ENCODE results near the gene KHK. TPM values are rescaled to one million over a fixed set of nuclear protein-coding genes. Genes with fewer than 3 reads are reported as not detected.

KHK gene
- total RNA-seq, 1 donor from 2014 or later, result 2.4 TPM

DNA sequence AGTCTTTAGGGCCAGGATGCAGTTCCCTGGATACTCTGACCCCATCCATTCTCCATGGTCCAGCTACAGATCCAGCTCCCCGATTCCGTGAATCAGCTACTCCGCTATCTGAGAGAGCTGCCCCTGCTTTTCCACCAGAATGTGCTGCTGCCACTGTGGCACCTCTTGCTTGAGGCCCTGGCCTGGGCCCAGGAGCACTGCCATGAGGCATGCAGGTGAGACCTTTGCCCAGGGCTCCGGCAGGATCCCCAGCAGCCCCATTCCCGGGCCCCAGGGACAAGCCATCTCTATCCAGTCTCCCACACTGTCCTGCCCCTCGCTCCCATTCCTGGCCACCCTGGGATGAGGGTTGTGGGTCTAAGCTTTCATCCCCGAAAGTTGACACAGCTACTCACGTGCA, 46.3 kb upstream of the KHK start:
- no peak for DNase-seq (ENCODE audit: extremely low spot score, unreplicated experiment)
- no peaks in the 10 kb centered on the region for H3K27me3 Mint-ChIP-seq (ENCODE audit: unreplicated experiment)
- no peak overlapping the region for H3K27ac Mint-ChIP-seq (ENCODE audit: unreplicated experiment)
- no peaks in the 10 kb centered on the region for H3K9me3 Mint-ChIP-seq (ENCODE audit: unreplicated experiment)
- peaks cover 39% of the 10 kb centered on the region for H3K36me3 Mint-ChIP-seq (ENCODE audit: unreplicated experiment)
- peaks cover 2% of the 10 kb centered on the region for H3K4me1 Mint-ChIP-seq (ENCODE audit: unreplicated experiment)
- TF ChIP-seq, protein P1, sequence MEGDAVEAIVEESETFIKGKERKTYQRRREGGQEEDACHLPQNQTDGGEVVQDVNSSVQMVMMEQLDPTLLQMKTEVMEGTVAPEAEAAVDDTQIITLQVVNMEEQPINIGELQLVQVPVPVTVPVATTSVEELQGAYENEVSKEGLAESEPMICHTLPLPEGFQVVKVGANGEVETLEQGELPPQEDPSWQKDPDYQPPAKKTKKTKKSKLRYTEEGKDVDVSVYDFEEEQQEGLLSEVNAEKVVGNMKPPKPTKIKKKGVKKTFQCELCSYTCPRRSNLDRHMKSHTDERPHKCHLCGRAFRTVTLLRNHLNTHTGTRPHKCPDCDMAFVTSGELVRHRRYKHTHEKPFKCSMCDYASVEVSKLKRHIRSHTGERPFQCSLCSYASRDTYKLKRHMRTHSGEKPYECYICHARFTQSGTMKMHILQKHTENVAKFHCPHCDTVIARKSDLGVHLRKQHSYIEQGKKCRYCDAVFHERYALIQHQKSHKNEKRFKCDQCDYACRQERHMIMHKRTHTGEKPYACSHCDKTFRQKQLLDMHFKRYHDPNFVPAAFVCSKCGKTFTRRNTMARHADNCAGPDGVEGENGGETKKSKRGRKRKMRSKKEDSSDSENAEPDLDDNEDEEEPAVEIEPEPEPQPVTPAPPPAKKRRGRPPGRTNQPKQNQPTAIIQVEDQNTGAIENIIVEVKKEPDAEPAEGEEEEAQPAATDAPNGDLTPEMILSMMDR (IDR thresholded peaks at IDR 0.05), result no peak
- H3K4me3 Mint-ChIP-seq (ENCODE audit: unreplicated experiment), result no peak overlapping the region

DNA sequence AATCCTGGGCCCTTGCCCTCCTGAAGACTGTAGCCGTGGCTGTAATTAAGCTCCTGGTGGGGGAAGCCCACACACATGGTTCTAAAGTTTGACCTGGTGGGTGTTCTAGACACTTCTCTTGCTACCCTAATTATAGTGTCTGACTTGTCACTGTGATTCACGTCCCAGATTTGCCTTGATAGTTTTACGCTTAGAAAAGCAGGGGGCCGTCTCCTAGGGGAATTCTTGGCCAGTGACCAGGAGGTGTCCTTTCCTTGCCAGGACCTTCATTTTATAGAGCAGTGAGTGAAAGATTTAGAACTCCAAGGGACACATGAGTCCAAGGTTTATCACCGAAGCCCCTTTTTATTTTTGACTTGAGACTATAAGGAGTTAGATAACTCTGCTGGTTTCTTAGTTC, 44.8 kb upstream of the KHK start:
- H3K9me3 Mint-ChIP-seq (ENCODE audit: unreplicated experiment), result no peaks in the 10 kb centered on the region
- H3K27me3 Mint-ChIP-seq (ENCODE audit: unreplicated experiment), result no peaks in the 10 kb centered on the region
- TF ChIP-seq, protein P1 (IDR thresholded peaks at IDR 0.05), result no peak
- H3K27ac Mint-ChIP-seq (ENCODE audit: unreplicated experiment), result no peak overlapping the region
- H3K4me3 Mint-ChIP-seq (ENCODE audit: unreplicated experiment), result no peak overlapping the region
- no peak for DNase-seq (ENCODE audit: extremely low spot score, unreplicated experiment)
- peaks cover 28% of the 10 kb centered on the region for H3K36me3 Mint-ChIP-seq (ENCODE audit: unreplicated experiment)
- H3K4me1 Mint-ChIP-seq (ENCODE audit: unreplicated experiment), result peaks cover 2% of the 10 kb centered on the region

DNA sequence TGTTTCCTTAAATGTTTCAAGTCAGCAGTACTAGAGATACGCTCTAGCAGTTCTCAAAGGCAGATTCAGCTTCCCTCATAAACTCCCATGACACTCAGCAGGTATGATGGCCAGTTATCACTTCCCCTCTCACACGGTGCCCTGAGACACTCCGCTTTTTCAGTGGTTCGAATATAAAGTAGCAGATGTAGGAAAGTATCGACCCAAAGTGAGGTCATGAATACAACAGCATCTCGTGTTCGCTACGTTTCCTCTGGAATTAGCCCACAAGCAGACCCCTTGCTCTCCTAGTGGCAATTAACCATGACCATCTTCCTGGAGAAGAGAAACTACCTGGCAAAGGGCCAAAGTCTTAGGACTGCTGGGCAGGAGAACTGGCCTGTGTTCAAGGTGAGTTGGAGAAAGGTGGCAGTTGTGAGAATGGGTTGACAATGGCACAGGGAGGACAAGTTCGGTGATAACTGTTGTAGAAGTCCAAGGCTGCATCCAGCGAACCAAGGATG, 44.4 kb upstream of the KHK start:
- H3K4me3 Mint-ChIP-seq (ENCODE audit: unreplicated experiment), result no peak overlapping the region
- TF ChIP-seq, protein P1 (IDR thresholded peaks at IDR 0.05), result no peak
- no peaks in the 10 kb centered on the region for H3K9me3 Mint-ChIP-seq (ENCODE audit: unreplicated experiment)
- peaks cover 24% of the 10 kb centered on the region for H3K36me3 Mint-ChIP-seq (ENCODE audit: unreplicated experiment)
- no peaks in the 10 kb centered on the region for H3K27me3 Mint-ChIP-seq (ENCODE audit: unreplicated experiment)
- H3K27ac Mint-ChIP-seq (ENCODE audit: unreplicated experiment), result no peak overlapping the region
- H3K4me1 Mint-ChIP-seq (ENCODE audit: unreplicated experiment), result peaks cover 2% of the 10 kb centered on the region
- DNase-seq (ENCODE audit: extremely low spot score, unreplicated experiment), result no peak

DNA sequence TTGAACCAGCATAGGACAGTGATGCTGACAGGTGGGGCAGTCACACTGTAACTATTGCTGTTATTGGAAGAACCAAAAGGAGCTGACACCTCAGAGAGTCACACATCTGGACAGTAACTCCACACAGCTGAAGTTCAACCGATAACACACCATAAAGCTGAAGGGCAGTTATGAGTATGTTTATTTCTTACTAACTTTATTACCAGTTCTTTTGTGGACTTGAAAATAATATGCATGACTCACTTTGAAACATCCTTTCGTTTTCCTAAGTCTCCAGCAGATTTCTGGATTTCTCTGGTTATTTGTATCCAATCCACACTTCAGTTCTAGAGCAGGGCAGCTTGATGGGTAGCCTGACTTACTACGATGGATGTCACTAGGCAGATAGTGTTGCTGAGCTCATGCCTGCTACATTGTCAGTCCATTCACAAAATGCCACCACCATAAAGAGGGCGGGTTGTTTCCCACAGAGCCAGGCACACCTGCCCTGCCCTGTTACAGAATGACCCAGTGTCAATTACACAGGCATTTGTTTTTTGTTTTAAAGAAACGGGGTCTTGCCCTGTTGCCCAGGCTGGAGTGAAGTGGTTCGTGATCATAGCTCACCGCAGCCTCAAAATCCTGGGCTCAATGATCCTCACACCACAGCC, 43.5 kb upstream of the KHK start:
- no peak overlapping the region for H3K4me3 Mint-ChIP-seq (ENCODE audit: unreplicated experiment)
- DNase-seq (ENCODE audit: extremely low spot score, unreplicated experiment), result no peak
- no peaks in the 10 kb centered on the region for H3K9me3 Mint-ChIP-seq (ENCODE audit: unreplicated experiment)
- peaks cover 2% of the 10 kb centered on the region for H3K4me1 Mint-ChIP-seq (ENCODE audit: unreplicated experiment)
- H3K36me3 Mint-ChIP-seq (ENCODE audit: unreplicated experiment), result peaks cover 22% of the 10 kb centered on the region
- TF ChIP-seq, protein P1 (IDR thresholded peaks at IDR 0.05), result no peak
- H3K27ac Mint-ChIP-seq (ENCODE audit: unreplicated experiment), result no peak overlapping the region
- no peaks in the 10 kb centered on the region for H3K27me3 Mint-ChIP-seq (ENCODE audit: unreplicated experiment)

DNA sequence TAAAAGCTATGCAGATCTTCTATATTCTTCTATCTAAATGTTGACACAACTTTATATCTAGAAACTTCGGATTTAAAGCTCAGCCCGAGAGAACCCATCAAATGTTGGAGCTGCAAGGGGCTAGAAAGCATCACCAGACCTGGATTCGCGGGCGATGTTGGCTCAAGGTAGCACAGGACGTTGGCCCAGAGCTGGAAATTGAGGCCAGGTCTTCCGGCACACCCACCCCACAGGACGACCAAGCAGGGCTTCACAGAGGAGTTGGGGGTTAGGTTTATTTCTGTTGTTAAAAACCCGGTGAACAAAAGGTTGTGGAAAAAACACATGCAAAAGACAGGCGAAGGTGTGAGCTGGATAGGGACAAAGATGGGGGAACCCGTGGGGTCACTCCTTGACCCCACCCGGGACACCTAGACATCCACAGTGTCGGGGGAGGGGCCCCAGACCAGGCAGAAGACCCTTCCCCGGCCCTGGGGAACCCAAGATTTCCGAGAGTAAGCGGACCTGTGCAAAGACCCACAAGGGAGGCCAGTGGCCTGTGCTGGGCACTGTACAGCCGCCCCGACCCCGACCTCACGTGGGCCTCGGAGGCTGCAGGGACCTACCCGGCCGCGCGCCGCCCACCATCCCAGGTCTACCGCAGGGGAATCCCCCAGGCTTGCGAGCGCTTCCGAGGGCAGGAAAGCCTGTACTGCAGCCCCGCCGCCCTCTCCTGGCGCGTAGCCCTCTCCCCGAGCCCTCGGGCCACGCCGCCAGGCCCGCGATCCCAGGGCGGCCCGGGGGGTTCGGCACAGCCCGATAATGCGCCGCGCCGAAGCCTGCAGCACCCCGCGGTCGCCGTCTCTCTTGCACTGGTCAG, 36.9 kb upstream of the KHK start:
- TF ChIP-seq, protein P1 (IDR thresholded peaks at IDR 0.05), result no peak
- H3K4me3 Mint-ChIP-seq (ENCODE audit: unreplicated experiment), result peak overlapping the region; percentile 96
- H3K27me3 Mint-ChIP-seq (ENCODE audit: unreplicated experiment), result no peaks in the 10 kb centered on the region
- no peak for DNase-seq (ENCODE audit: extremely low spot score, unreplicated experiment)
- H3K4me1 Mint-ChIP-seq (ENCODE audit: unreplicated experiment), result peaks cover 17% of the 10 kb centered on the region
- peaks cover 6% of the 10 kb centered on the region for H3K36me3 Mint-ChIP-seq (ENCODE audit: unreplicated experiment)
- H3K27ac Mint-ChIP-seq (ENCODE audit: unreplicated experiment), result peak overlapping the region; percentile 100
- H3K9me3 Mint-ChIP-seq (ENCODE audit: unreplicated experiment), result no peaks in the 10 kb centered on the region

Measured in osteocyte (in vitro differentiated cells).